Activated CD4-positive, CD25-positive, alpha-beta regulatory T cell treated with anti-CD3 and anti-CD28 coated beads, Interleukin-2, amount 50 U/mL, for 16 hours (primary cell): ENCODE results near the gene CLIC3.

Experiments used
- DNase-seq: peaks from one replicate; pipeline ENCODE4 v3.0.0-alpha.2; 2020; ENCODE audit warnings: low read depth, low spot score

The CLIC3 gene

DNA sequence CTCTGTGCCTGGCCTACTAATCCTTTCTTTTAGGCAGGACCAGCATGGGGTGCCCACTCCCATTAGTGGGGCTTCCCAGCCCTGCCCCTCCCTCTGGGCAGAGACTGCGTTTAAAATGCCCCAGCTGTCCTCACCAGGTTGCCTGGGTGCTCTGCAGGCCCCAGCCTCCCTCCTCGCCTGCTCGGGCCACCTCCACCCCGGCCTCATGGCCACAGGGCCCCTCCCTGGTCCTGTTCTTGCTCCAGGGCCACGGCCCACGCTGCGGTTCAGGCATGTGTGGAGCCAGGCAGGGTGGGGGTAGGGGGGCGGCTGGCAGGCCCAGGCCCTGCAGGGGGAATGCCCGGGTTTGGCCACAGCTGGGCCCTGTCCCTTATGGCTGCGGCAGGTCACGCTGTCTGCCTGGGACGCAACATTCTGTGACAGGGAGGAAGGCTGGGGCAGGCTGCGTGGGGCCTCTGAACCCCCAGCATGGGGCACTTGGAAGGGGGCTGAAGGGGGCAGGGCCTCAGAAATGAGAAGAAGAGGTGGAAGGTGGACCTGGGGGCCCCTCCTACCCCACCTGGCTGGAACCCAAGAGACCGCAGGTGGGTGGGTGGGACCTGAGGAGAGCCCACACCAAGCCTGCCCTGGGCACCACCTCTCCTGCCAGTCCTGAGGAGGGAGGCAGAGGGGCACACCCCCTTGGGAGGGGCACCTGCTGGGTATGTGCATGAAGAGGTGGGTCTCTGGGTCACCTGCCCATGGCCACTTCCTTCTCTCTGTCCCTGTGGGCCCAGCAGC lies 44.6 kb downstream of the CLIC3 start, which contains the start of gene LCN12:
LCN12 (plus strand) TSS at position 733 of the 780 bp plus-strand sequence. CDS start 55 bp downstream, outside the sequence.
- no peak for DNase-seq

DNA sequence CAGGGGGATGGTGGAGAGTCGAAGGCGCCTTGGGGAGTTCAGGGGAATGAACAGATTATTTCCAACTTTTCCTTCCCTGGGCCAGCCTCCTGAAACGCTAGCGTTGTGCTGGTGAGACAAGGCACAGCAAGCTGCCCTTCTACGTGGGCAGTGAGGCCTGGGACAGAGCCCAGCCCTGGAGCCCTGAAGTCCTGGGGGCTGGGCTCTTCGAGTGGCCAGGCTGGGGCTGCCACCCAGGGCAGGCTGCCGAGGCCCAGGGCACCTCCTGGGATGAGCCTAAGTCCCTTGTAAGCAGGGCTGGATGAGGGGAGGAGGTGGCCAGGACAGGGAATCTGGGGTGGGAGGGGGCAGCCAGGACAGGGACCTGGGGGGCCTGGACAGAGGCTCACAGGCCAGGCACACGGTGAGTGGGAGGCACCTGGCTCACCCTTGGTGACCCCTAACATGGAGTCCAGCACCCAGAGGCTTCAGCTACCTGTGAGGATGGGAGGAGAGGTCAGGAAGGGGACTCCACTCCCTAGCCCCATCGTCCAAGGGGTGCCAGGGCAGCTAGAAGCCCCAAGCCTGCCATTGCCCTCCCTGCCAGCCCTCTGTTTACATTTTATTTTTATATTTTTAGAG lies 45.6 kb downstream of the CLIC3 start:
- DNase-seq = no peak

DNA sequence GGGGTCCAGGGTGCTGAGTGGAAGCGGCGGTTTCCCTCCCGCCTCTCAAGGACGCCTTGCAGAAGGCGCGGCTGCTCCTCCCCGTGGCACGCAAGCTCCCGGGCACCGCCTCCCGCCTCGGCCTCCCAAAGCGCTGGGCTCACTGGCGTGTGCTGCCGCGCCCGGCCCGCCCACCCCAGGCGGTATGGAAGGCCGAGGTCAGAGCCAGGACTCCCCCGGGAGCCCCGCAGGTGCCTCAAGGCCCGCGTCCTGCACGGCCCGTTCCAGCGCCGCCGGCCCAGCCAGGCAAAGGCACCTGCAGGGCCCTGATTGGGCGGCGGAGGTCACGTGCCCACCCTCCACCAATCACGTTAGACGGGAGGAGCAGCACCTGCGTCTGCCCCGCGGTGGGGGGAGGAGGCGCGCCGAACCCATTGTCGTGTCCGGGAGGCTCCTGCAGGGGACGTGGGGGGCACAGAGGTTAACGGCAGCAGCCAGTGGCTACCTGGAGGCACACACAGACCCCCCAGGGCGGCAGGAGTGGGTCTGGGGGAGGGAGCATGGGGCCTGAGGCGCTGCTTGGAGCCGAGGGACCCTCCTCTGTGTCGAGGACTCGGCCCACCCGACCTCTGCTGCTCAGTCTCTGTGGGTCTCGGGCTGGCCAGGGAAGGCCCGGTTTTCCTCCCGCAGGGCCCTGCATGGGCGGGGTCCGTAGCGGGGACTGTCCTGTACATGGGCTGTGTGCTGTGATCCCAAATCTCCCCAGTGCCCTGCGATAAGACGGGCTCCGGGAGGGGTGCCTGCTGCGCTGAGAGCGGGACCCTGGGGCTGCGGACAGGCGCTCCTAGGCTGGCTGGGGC lies 46.3 kb downstream of the CLIC3 start:
- peak; percentile 90 for DNase-seq

DNA sequence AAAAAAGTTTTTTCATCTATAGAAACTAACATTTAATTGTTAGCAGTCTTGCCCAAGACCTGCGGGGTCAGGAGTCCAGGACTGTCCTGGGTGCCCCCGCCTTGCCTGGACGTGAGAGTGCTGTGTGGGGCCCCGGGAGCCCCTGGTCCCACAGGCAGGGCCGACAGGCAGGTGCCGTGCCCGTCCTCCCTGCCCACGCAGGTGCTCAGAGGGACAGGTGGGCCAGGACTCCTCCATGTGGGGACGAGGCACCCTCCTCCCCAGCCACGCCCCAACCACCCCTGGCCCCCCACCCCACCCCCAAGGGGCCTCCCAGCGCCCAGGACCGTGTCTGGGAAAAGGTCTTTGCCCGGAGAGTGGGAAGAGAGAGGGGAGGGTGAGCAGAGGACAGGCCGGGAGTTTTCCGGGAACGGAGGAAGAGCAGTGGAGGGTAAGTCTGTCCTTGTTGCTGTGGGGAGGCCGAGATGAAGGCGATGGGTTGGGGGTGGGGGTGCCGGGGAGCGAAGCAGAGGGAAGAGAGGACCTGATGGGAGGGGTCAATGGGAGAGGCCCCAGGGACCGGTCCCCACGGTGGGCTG lies 47.0 kb downstream of the CLIC3 start:
- no peak for DNase-seq

DNA sequence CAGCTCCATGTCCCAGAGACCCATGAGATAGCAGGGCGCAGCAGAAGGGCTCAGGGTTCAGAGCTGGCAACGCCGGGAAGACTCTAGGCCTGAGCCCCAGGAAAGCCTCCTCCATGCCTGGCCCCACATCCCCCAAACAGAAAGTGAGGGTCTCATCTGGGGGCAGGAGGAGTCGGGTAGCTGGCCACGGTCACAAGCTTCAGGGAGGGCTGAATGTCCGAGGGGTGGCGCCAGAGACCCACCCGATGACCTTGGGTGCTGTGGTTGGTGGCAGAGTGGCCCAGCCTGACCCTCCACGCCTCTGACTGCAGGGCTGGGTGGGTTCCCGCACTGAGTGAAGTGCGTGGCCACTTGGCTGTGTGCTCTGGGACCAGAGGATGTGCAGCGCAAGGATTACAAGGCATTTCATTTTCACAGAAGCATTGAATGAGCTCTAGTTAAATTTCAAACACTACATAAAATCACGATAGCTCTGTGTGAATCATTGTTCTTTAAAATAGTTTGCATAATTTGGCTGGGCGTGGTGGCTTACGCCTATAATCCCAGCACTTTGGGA lies 48.3 kb downstream of the CLIC3 start:
- no peak for DNase-seq

DNA sequence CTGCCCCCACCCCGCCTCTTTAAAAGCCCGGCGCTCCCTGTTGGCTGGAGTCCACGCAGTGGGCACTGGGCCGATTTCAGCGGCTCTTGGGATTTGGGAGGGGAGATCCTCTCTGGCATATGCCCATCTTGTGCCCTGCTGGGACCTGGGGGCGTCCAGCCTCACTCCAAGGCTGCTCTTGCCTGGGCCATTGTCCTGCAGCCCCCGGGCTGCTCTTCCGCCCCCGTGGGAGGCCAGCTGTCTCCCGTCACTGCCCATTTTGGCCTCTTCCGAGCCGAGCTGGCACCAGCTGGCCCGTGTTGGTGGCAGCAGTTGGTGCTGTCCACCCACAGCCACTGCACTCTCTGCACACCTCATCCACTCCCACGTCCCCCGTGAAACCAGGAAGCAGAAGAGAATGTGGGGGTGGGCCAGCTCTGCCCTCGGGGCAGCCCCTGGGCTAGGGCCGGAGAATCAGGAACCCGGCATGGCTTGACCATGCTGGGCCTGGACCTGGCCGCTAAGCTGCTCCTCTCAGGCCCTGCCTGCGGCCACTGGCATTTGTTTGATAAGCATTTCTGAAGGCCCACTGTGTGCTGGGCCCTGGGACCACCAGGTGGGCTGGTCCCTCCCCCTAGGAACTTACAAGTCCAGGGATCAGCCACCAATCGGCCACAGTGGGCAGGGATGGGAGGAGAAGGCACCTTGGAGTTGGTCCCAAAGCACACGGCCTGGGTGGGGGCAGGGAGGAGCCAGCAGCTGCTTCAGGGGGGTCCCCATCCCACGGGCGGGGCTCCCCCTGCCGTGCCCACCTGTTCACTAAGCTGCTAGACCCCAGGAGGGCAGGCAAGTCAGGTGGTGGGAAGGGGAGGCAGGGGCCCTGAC lies 49.1 kb downstream of the CLIC3 start:
- DNase-seq = no peak

DNA sequence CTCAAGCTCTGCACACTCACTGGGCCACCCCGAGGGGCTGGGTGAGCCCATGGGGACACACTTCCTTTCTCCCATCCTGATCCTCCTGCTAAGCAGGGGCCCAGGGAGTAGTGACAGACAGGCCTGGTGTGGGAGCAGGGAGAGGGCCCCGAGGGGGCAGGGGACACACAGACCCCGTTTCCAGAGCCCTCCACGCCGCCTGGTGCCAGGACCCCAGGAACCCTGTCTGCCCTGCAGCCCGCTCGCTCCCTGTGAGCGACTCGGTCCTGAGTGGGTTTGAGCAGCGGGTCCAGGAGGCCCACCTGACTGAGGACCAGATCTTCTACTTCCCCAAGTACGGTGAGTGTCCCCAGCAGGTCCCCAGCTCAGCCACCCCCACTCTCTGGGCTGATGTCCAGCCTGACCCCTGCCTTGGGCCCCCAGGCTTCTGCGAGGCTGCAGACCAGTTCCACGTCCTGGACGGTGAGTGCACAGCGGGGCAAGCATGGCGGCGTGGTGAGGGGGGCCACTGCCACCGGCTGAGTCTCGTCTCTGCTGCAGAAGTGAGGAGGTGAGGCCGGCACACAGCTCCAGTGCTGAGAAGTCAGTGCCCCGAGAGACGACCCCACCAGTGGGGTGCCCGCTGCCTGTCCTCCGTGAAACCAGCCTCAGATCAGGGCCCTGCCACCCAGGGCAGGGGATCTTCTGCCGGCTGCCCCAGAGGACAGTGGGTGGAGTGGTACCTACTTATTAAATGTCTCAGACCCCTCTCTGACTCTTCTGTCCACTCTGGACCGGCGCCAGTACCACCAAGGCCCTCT lies 49.9 kb downstream of the CLIC3 start:
- DNase-seq = no peak

DNA sequence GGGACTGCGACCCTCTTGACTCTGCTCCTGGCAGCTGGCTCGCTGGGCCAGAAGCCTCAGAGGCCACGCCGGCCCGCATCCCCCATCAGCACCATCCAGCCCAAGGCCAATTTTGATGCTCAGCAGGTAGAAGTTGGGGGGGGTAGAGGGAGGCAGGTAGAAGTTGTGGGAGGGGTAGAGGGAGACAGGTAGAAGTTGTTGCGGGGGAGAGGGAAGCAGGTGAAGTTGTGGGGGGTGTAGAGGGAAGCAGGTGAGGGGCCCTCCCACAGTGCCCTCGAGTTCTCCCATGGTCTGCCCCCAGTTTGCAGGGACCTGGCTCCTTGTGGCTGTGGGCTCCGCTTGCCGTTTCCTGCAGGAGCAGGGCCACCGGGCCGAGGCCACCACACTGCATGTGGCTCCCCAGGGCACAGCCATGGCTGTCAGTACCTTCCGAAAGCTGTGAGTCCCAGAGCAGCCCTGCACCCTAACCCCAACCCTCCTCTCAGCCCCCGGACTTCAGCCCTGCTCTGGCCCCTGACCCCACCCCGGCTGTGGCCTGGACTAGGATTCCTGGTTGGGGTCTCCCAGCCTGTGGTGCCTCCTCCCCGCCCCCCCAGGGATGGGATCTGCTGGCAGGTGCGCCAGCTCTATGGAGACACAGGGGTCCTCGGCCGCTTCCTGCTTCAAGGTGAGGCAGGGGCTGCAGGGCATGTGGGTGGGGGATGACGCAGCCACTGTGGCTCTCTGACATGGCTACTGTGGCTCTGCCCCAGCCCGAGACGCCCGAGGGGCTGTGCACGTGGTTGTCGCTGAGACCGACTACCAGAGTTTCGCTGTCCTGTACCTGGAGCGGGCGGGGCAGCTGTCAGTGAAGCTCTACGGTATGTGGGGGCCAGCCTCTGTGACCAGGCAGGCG lies 50.8 kb downstream of the CLIC3 start:
- DNase-seq = no peak
